GM12873 (cell line): Measurements from ENCODE around the gene ARFGAP3.

Experiments used
- CTCF ChIP-seq: IDR thresholded peaks from 2 replicates; pipeline ENCODE4 v1.5.1; 2012; ENCODE audit warnings: low read depth, mild to moderate bottlenecking, moderate library complexity, low read length, control low read depth; ENCODE audit not compliant: insufficient read depth; ENCODE audit errors: missing control alignments

The ARFGAP3 gene

GRCh38 chr22:42754658-42755057 is 102.4 kb downstream of the ARFGAP3 start:
- TF ChIP-seq CTCF: no peak

- TF ChIP-seq CTCF: no peak
Observed at GRCh38 chr22:42752912-42753311, 104.2 kb downstream of the ARFGAP3 start.

- no peak for TF ChIP-seq CTCF
Observed at GRCh38 chr22:42752230-42752746, 104.8 kb downstream of the ARFGAP3 start.

- no peak for TF ChIP-seq CTCF
Observed at GRCh38 chr22:42747701-42748513, 109.2 kb downstream of the ARFGAP3 start.
